ENCODE data around the gene DCUN1D2. TPM values are rescaled to one million over a fixed set of nuclear protein-coding genes. Genes with fewer than 3 reads are reported as not detected.
"Not testable (repeated sequence)": the region's sequence is repeated elsewhere in the genome, so short reads cannot be mapped to it uniquely, and the experiment has no call there.

Gene DCUN1D2
- total RNA-seq, 4 donors from 2014 or later, result 12.0 to 35.2 (median 18.9) TPM

GRCh38 chr13:113451951-113452421 is 38.5 kb downstream of the DCUN1D2 start:
- intact Hi-C loops (cut with DNase I; ENCODE audit: low total_unique reads), result no loop called here
- 93 to 95% methylated on average over 24 of the region's 24 CpGs for WGBS, 2 donors
- no peak for DNase-seq (ENCODE audit: low spot score in 2 of 2)
- TF ChIP-seq POLR2A (IDR thresholded peaks at IDR 0.05), result no peak
- TF ChIP-seq CTCF (IDR thresholded peaks at IDR 0.05), result no peak
- H3K4me3 ChIP-seq (ENCODE audit: low read depth, poor library complexity, severe bottlenecking), result no peak overlapping the region

GRCh38 chr13:113450861-113451620 is 39.5 kb downstream of the DCUN1D2 start:
- WGBS, 2 donors, result 66 to 82% methylated on average over 13 to 19 of the region's 19 CpGs
- H3K4me3 ChIP-seq (ENCODE audit: low read depth, poor library complexity, severe bottlenecking); intact Hi-C loops (cut with DNase I; ENCODE audit: low total_unique reads); DNase-seq (ENCODE audit: low spot score in 2 of 2): not testable (repeated sequence)

GRCh38 chr13:113450348-113450744 is 40.2 kb downstream of the DCUN1D2 start:
- 88 to 95% methylated on average over 9 of the region's 9 CpGs for WGBS, 2 donors
- not testable (repeated sequence) for DNase-seq (ENCODE audit: low spot score in 2 of 2)

GRCh38 chr13:113449693-113450347 is 40.7 kb downstream of the DCUN1D2 start:
- intact Hi-C loops (cut with DNase I; ENCODE audit: low total_unique reads), result no loop called here
- peak overlapping the region; percentile 16 for H3K4me3 ChIP-seq (ENCODE audit: low read depth, poor library complexity, severe bottlenecking)
- 64 to 68% methylated on average over 11 to 13 of the region's 13 CpGs for WGBS, 2 donors
- TF ChIP-seq CTCF (IDR thresholded peaks at IDR 0.05), result no peak
- TF ChIP-seq POLR2A (IDR thresholded peaks at IDR 0.05), result no peak
- DNase-seq (ENCODE audit: low spot score in 2 of 2), result no peak

More at GRCh38 chr13:113450348-113450744, 40.2 kb downstream of the DCUN1D2 start:
- H3K4me3 ChIP-seq (ENCODE audit: low read depth, poor library complexity, severe bottlenecking); intact Hi-C loops (cut with DNase I; ENCODE audit: low total_unique reads): not testable (repeated sequence)

GRCh38 chr13:113448885-113449692 is 41.4 kb downstream of the DCUN1D2 start:
- peak in 1 of 2 donors; percentile 53 for DNase-seq (ENCODE audit: low spot score in 2 of 2)
- TF ChIP-seq POLR2A (IDR thresholded peaks at IDR 0.05) (no peak), CTCF (IDR thresholded peaks at IDR 0.05) (no peak)
- intact Hi-C loops (cut with DNase I; ENCODE audit: low total_unique reads), result no loop called here
- H3K4me3 ChIP-seq (ENCODE audit: low read depth, poor library complexity, severe bottlenecking), result peak overlapping the region; percentile 16
- WGBS, 2 donors, result 43 to 56% methylated on average over 22 to 29 of the region's 29 CpGs

- 45 to 66% methylated on average over 3 to 6 of the region's 6 CpGs for WGBS, 2 donors
- no peak overlapping the region for H3K4me3 ChIP-seq (ENCODE audit: low read depth, poor library complexity, severe bottlenecking)
- intact Hi-C loops (cut with DNase I; ENCODE audit: low total_unique reads), result no loop called here
- TF ChIP-seq CTCF (IDR thresholded peaks at IDR 0.05) (no peak), POLR2A (IDR thresholded peaks at IDR 0.05) (no peak)
- DNase-seq (ENCODE audit: low spot score in 2 of 2), result no peak
Observed at GRCh38 chr13:113448545-113448884, 42.0 kb downstream of the DCUN1D2 start.
